ENCODE results near the gene GMPPA.

DNA sequence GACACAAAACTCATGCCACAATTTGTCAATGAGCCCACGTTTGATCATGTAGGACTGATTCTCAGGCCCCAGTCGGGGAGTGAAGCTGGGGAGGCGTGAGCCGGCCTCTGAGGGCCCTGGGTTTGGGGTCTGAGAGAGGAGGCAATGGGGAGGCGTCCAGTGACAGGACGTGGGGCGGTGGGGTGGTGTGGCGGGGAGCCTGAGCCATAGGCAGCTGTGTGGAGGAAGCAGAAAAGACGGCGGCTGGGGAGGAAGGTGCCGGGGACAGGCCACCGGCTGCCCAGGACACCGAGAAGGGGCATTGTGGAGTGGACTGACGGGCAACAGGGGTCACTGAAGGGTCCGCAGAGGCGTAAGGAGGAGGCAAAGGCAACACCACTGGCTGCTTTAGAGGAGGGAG is 37.7 kb downstream of the GMPPA start:
- no peak for TF ChIP-seq GATA2 (IDR thresholded peaks at IDR 0.05; ENCODE audit: low read depth, low read length)
- TF ChIP-seq GATA3 (IDR thresholded peaks at IDR 0.05; ENCODE audit: low read depth, low read length), result no peak

All from SH-SY5Y (cell line).